Lung microvascular endothelial cell (primary cell): ENCODE data around the gene MED27. TPM values are rescaled to one million over a fixed set of nuclear protein-coding genes. Genes with fewer than 3 reads are reported as not detected.
"Not testable (repeated sequence)": the region's sequence is repeated elsewhere in the genome, so short reads cannot be mapped to it uniquely, and the experiment has no call there.

Experiments used
- DNase-seq, 2 donors: peaks; one replicate each; pipeline versions ENCODE4 v3.0.0 to v3.0.0-alpha.2; 2010; ENCODE audit warnings: low read depth in 2 of 2
- total RNA-seq: library from RNA; depleted of rRNA; stranded (reverse); fragments of >200 nt; gene quantifications from 2 replicates; pipeline ENCODE4 v1.2.1, GENCODE V29; 2014

Gene MED27
- total RNA-seq, 1 donor from 2014 or later: 10.7 TPM

DNA sequence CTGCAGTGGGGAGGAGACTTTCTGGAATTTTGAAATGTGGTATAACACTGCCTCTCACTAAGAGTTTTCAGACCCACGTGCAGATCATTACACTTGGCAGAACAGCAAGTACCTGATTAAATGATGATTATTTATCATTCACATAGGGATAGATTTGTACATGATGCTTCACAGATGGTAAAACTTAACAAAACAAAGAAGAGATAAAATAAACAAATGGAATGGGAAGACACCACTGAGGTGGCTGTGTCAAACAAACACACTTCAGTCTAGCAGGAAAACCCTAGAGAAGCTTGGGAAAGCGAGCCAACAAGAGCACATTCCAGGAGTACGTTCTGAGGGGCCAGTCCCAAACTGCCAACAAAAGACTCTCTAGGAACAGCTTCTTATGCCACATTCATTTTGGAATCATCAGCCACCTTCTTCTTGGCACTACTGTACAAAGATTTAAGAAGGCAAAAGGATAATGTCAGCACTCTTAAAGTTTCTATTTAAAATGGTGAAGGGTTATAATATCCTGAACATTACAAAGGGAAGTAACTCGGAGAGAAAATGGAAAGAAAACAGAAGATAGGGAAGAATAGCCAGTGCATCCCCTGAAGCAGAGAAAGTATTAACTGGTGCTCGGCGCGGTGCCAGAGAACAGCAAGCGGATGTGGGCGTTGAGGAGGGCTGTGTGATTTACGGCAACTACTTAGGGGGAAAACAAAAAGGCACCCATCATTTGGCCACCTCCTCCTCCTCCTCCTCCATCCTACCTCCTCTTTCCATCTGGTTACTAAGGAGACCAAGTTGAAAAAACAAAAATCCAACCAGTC is 1.6 kb downstream of the MED27 start:
- peak in 1 of 2 donors; percentile 25 for DNase-seq

DNA sequence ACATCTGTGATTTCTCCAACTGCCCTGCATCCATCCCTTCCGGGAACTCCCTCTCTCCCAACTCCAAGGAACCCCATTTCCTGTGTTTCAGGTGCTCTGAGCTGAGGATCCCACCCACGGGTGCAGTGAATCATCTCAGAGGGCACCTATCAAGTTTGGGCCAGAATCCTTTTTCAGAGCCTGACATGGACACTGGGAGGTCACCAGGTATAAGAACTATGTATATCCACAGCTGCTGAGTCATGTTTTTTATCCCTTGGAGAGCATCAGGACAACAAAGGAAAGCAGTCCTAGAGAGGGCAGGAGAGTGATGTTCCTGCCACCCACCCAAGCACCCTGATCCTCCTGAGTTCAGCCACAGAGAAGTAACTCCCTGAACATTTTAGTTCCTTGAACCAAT is 3.8 kb downstream of the MED27 start:
- no peak for DNase-seq

DNA sequence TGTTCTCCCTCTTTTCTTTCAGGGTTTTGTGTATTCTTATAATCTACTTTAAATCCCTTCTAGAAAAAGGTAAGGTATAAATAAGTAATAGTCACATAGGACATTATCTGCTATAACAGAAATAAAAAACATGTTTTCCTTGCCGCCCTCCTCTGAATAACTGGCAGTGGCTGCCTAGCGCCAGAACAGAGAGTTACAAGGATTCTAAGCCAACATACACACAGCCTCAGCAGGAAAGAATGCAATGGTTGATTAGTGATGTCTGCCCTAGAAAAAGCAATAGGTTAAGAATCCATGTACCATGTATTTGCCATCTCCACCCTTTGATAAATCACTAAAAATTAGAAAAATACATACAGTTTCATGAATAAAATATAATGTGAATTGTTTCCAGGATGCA is 4.9 kb downstream of the MED27 start:
- peak in 1 of 2 donors; percentile 17 for DNase-seq

GRCh38 chr9:132071847-132072507 is 7.7 kb downstream of the MED27 start:
- DNase-seq: no peak

DNA sequence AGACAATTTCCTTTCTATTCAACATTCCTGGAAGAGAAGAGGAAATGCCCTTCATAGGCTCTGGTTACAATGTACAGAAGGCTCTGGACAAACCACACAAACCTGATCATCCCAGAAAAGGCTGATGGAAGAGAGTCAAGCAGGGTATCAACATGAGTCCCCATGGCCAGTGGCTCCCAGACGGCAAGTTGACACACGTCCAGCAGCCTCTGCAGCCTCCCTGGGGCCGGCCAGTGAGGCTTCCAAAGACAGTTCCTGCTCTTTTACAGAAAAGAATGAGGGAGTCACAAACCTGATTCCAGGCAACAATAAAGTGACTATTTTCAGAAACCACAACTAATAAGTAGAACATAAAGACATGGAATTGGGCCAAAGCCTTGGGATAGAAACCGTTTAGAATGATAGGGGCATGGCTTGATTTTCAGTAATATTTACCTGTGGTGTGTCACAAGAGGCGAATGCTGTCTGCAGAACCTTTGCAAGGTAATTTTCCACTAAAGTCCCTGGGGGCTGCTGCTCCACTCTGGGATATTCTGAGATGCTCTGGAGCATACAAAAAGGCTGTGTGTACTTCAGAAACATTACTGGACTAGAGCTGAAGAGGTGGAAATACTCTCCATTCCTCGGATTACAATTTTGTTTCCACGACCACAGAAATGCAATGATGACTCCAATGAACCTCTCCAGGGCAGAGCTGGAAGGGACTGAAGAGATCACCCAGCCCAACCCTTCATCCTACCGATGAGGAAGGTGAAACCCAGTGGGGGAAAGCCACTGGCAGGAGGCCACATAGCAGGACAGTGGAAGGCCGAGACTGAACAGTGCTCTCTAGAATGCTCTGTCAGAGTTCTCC is 10.4 kb downstream of the MED27 start:
- DNase-seq: no peak

DNA sequence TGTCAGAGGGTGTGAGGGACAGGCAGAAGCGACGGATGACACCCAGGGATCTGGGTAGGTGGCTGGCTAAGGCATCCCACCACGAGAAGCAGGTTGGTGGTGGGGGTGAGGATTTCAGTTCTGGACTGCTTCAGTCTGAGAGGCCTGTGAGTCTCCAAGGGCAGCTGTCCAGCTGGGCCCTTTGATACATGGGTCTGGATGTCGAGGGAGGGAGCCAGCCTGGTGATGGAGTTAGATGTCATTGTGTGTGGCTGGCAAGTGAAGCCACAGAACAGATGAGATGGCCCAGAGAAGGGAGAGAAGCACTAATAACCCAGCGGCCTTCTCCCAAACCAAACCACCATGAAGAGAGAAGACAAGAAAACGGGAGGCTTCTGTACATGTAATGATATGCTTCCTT is 11.1 kb downstream of the MED27 start:
- no peak for DNase-seq

DNA sequence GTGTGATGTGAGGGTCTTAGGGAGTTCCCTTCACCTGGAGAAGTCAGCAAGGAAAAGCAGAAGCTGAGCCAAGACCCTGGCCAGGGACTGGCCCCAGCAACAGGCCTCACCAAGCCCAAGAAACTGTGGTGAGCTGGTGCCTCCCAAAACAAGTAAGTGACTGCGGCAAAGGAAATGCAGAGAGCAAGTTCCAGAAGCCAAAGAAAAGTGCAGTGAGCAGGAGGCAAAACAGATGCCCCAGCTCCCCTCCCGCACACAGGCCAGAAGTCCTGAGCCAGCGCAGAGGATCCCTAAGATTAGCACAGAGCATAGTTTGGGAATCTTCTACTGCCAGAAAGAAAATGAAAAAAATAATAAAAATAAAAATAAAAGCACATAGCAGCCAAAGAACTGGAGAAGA is 13.2 kb downstream of the MED27 start:
- no peak for DNase-seq

DNA sequence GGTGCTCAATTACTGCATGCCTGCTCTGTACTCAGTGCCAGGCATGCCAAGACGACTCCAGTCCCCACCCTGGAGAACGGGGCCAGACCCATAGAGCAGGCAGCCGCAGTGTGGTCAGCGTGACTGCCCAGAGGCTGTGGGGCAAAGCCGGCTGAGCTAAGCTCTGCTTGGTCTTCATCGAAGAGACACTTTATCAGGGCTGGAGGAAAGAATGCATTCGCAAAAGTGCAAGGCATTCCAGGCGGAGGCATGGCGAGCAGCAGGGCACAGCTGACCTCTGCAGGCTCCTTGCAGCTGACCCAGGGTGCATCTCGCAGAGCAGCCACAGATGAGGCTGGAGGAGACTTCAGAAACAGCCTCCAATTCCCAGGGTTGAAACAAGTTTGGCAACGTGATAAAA is 13.6 kb downstream of the MED27 start:
- DNase-seq: no peak

- DNase-seq: peak in 1 of 2 donors; percentile 14
Measured at GRCh38 chr9:132063281-132063680, 16.4 kb downstream of the MED27 start.

DNA sequence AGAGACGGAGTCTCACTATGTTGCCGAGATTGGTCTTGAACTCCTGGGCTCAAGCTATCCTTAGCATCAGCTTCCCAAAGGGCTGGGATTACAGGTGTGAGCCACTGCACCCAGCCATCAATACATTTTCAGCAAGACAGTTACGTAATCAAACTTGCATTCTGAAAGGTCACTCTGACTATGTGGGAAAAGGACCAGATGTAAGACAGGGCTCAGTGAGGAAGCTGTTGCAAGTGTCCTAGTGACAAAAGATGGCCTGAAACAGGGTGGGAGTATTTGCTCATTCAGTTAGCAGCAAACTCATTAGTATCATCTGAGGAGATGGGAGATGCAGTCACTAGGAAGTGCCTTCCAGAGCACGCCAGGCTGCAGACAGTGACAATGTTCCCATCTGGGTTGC is 16.9 kb downstream of the MED27 start:
- DNase-seq: no peak

- no peak for DNase-seq
Measured at GRCh38 chr9:132061526-132061925, 18.1 kb downstream of the MED27 start.

DNA sequence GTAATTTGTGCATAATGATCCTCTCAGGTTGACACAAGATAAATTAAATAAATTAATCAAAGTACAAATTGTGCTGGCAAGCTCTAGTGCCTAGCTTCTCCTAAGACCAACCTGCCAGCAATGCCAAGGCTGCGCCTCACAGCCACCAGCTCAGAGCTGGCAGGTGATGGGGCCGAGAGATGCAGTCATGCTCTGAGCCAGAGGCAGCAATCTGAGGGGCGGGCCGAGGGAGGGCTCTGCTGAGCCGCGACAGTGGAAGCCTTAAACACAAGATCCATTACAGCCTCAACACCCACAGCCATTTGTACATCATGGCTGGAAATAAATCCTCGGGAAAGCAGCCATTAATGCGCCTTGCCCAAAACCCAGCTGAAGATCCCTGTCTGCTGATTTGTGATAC is 20.3 kb downstream of the MED27 start:
- DNase-seq: no peak

DNA sequence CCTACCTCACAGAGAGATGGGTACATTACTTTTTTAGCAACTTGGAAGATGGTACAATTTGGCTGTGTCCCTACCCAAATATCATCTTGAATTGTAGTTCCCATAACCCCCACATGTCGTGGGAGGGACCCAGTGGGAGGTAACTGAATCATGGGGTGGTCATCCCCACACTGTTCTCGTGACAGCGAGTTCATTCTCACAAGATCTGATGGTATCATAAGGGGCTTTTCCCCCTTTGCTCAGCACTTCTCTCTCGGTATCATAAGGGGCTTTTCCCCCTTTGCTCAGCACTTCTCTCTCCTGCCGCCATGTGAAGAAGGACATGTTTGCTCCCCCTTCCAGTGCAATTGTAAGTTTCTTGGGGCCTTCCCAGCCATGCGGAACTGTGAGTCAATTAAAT is 21.4 kb downstream of the MED27 start:
- not testable (repeated sequence) for DNase-seq

GRCh38 chr9:132056717-132057560 is 22.7 kb downstream of the MED27 start:
- DNase-seq: no peak

- no peak for DNase-seq
Measured at GRCh38 chr9:132055756-132056155, 23.9 kb downstream of the MED27 start.

GRCh38 chr9:132054024-132054423 is 25.6 kb downstream of the MED27 start:
- no peak for DNase-seq

DNA sequence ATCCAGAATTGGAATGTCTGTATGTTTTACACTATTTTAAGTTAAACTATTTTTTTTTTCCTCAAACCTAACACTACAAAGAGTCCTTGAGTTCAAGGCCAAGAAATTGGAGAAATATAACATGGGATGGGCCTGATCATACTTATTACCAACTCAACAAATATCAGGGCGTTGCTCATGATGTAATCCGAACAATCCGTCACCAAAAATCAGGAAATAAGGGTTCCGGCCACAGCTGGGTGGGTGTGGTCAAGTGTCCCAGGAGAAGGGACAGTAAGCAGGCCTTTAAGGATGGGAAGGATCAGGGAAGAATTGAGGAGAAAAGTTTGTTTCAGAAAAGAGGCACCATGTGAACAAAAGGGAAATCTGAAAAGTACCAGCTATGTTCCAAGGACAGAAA is 29.8 kb downstream of the MED27 start:
- peak in 1 of 2 donors; percentile 25 for DNase-seq

DNA sequence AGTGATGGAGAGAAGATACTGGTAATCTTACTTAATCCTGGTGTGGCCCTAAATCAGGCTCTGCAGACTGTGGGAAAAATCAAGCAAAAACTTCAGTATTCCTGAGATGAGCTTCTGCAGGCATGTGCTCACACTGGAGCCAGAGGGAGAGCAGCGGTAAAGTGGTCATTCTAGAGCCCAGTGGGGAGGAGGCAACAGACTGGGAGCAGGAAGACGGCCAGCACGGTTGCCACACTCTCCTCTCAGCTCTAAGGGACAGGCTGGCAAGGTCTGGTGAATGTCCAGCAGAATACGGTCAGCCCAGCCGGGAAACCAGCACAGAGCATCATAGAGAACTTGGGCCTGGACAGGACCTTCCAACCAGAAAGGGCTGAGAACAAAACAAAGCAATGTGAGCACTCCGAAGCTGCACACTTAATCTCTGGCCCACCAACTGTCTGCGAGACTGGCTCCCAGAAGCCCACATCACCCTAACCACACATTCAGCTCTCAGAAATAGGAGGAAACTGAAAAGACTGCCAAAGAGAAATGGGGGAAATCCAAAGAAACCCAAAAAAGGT is 30.3 kb downstream of the MED27 start:
- no peak for DNase-seq

- no peak for DNase-seq
Measured at GRCh38 chr9:132048201-132048600, 31.5 kb downstream of the MED27 start.

DNA sequence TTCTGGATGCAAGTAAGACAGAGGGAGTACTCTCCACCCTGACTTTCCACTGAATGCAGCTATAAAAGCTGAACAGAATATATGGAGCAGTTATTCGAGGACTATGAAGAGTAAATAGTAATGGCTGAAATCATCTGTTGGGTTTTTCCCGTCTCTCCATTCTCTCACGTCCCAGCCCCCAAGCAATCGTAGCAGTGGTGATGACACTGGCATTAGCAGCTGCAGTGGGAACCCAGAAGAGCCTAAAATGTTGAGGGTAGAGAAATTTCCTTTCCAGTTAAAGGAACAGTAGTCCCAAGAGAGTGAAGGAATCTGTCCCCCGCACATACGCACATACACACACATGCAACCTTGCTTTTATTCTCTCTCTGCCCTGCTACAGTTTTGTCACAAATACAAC is 33.2 kb downstream of the MED27 start:
- no peak for DNase-seq
